GM12891 (cell line): ENCODE measurements around the gene LRRC43.

Experiments
- PAX5 ChIP-seq: IDR thresholded peaks from 2 replicates; pipeline ENCODE4 v1.6.1; 2011; ENCODE audit warnings: low read length, moderate library complexity, mild to moderate bottlenecking; ENCODE audit not compliant: insufficient read depth, severe bottlenecking
- POLR2A ChIP-seq: IDR thresholded peaks from 2 replicates; pipeline ENCODE4 v1.6.1; 2011; ENCODE audit warnings: low read depth, low read length, control low read depth
- POLR2AphosphoS5 ChIP-seq: IDR thresholded peaks from 2 replicates; pipeline ENCODE4 v1.6.1; 2011; ENCODE audit warnings: low read depth, low read length, control low read depth
- SPI1 ChIP-seq: IDR thresholded peaks from 2 replicates; pipeline ENCODE4 v1.6.1; 2011; ENCODE audit warnings: low read depth, low read length, control low read depth

DNA sequence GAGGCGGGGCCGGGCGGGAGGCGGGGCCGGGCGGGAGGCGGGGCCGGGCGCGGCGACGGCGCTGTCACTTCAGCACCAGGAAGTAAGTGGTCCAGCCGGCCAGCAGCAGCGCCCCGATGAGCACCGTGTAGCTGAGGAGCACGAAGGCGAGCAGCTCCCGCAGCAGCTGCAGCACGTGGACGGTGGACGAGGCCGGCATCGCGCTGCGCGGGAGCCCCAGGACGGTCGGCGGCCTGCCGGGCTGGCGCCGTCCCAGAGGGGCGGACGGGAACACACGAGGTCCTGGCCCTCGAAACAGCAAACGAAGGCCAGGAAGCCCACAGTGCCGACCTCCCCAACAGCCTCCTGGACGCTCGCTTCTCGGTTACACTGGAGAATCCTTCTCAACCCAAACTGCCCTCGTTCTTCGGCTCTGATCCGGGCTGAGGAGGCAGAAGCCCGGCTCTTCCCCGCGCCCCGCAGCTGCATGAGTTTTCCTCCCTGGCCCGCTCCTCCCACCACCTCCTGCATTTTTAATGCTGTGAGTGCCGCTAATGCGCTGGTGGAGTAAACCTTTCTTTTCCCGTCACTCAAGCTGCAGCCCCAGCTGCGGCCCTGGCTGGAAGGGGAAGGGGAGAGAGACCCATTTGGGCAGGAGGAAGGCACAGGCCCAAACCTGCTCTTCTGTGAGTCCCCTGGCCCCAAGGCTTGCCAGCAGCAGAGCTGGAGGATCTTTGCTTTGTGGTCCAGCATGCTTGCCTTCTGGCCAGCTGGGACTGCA lies 43.6 kb downstream of the LRRC43 start:
- TF ChIP-seq SPI1, result no peak
- no peak for TF ChIP-seq POLR2AphosphoS5
- TF ChIP-seq PAX5, result no peak
- no peak for TF ChIP-seq POLR2A
